NCI-H2196 treated with DMSO at 0.1 percent for 48 hours (cell line): ENCODE results near the gene ATP6V1C2.
"Not testable (repeated sequence)": the region's sequence is repeated elsewhere in the genome, so short reads cannot be mapped to it uniquely, and the experiment has no call there.

ENCODE experiments used
- DNase-seq: peaks from one replicate; lab custom pipeline; 2025; ENCODE audit not compliant: unreplicated experiment; lab: John Stamatoyannopoulos, UW

Gene ATP6V1C2

GRCh38 chr2:10784719-10785118 is 63.3 kb downstream of the ATP6V1C2 start:
- DNase-seq = no peak

- DNase-seq = no peak
Observed at GRCh38 chr2:10785260-10785659, 63.8 kb downstream of the ATP6V1C2 start.

- no peak for DNase-seq
Observed at GRCh38 chr2:10786240-10786982, 65.0 kb downstream of the ATP6V1C2 start.

GRCh38 chr2:10787176-10787968 is 65.9 kb downstream of the ATP6V1C2 start:
- no peak for DNase-seq

GRCh38 chr2:10788855-10789254 is 67.4 kb downstream of the ATP6V1C2 start:
- no peak for DNase-seq

GRCh38 chr2:10790228-10790973 is 69.0 kb downstream of the ATP6V1C2 start:
- DNase-seq = no peak

GRCh38 chr2:10792001-10792634 is 70.7 kb downstream of the ATP6V1C2 start:
- DNase-seq = no peak

GRCh38 chr2:10792660-10793400 is 71.4 kb downstream of the ATP6V1C2 start:
- no peak for DNase-seq

GRCh38 chr2:10793816-10794215 is 72.4 kb downstream of the ATP6V1C2 start:
- DNase-seq = no peak

- no peak for DNase-seq
Observed at GRCh38 chr2:10794876-10795275, 73.4 kb downstream of the ATP6V1C2 start.

- DNase-seq = no peak
Observed at GRCh38 chr2:10795508-10796046, 74.1 kb downstream of the ATP6V1C2 start.

GRCh38 chr2:10796703-10797102 is 75.3 kb downstream of the ATP6V1C2 start:
- DNase-seq = no peak

- no peak for DNase-seq
Observed at GRCh38 chr2:10798783-10799182, 77.4 kb downstream of the ATP6V1C2 start.

- no peak for DNase-seq
Observed at GRCh38 chr2:10800163-10800562, 78.7 kb downstream of the ATP6V1C2 start.

- no peak for DNase-seq
Observed at GRCh38 chr2:10802657-10803056, 81.2 kb downstream of the ATP6V1C2 start.

GRCh38 chr2:10805990-10806389 is 84.6 kb downstream of the ATP6V1C2 start:
- DNase-seq = not testable (repeated sequence)

- no peak for DNase-seq
Observed at GRCh38 chr2:10806543-10806942, 85.1 kb downstream of the ATP6V1C2 start.

GRCh38 chr2:10810202-10811161 is 89.1 kb downstream of the ATP6V1C2 start:
- no peak for DNase-seq

- no peak for DNase-seq
Observed at GRCh38 chr2:10811517-10811916, 90.1 kb downstream of the ATP6V1C2 start.
